GM12874 (cell line): ENCODE results near the gene NCF4.
A peak's percentile ranks its signal among the peaks of the same experiment; 100 is the strongest.

Experiments used
- TF ChIP-seq, protein P1 (sequence below): IDR thresholded peaks from 2 replicates; pipeline ENCODE4 v1.5.1; 2011; ENCODE audit warnings: low read depth, mild to moderate bottlenecking, control low read depth, low read length, moderate library complexity; ENCODE audit not compliant: insufficient read depth

NCF4 gene

GRCh38 chr22:36899498-36899897, 38.7 kb downstream of the NCF4 start:
- TF ChIP-seq, protein P1, sequence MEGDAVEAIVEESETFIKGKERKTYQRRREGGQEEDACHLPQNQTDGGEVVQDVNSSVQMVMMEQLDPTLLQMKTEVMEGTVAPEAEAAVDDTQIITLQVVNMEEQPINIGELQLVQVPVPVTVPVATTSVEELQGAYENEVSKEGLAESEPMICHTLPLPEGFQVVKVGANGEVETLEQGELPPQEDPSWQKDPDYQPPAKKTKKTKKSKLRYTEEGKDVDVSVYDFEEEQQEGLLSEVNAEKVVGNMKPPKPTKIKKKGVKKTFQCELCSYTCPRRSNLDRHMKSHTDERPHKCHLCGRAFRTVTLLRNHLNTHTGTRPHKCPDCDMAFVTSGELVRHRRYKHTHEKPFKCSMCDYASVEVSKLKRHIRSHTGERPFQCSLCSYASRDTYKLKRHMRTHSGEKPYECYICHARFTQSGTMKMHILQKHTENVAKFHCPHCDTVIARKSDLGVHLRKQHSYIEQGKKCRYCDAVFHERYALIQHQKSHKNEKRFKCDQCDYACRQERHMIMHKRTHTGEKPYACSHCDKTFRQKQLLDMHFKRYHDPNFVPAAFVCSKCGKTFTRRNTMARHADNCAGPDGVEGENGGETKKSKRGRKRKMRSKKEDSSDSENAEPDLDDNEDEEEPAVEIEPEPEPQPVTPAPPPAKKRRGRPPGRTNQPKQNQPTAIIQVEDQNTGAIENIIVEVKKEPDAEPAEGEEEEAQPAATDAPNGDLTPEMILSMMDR = no peak

GRCh38 chr22:36900225-36900624, 39.4 kb downstream of the NCF4 start:
- TF ChIP-seq, protein P1 = no peak

DNA sequence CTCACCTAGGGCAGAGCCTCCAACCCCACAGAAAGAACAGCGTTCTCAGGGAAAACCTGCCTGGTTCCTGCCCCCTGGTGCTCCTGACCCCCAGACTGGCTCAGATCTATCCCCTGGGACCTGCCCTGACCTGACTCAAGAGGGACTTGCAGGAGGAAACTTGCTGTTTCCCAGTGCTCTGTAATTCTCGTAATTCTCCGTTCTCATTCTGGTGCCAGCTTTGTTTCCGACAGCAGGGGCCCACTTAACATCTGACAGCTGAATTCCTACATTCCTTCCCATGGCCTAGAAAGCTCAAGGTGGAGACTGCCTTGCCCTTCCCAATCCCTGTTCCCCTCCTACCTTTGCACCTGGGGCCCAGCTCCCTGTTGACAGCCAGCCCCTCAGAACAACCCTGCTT, 40.1 kb downstream of the NCF4 start:
- TF ChIP-seq, protein P1 = no peak

DNA sequence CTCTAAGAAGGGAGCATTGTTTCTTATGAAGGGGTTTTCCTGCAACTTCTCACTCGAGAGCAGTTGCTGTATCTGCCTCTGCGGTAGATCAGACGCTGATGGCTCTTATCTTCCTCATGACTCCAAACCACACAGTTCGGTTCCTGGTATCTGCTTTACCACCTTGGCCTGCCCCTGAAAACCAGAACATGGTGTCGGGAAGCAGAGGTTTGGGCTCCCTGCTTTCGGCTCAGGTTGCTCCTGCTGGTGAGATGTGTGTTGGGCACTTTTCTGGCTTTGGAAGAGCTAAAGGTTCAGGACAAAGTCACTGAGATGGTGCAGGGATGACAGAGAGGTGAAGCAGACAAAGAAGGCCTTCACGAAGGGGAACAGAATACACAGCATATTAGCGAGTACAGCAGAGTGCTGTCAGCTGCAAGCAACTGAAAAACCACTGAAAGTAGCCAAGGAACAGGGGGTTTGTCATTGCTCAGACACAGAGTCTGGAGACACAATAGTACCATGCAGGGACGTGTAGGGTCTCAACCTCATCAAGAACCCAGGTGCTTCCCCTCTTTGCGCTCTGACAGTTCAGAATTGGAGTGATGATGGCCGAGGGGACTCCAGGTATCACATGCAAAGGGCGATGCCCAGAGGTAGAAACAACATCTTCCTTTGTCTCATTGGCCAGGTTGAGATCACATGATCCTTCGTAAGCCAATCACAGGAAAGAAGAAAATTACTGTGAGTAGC, 40.8 kb downstream of the NCF4 start:
- TF ChIP-seq, protein P1 = no peak

DNA sequence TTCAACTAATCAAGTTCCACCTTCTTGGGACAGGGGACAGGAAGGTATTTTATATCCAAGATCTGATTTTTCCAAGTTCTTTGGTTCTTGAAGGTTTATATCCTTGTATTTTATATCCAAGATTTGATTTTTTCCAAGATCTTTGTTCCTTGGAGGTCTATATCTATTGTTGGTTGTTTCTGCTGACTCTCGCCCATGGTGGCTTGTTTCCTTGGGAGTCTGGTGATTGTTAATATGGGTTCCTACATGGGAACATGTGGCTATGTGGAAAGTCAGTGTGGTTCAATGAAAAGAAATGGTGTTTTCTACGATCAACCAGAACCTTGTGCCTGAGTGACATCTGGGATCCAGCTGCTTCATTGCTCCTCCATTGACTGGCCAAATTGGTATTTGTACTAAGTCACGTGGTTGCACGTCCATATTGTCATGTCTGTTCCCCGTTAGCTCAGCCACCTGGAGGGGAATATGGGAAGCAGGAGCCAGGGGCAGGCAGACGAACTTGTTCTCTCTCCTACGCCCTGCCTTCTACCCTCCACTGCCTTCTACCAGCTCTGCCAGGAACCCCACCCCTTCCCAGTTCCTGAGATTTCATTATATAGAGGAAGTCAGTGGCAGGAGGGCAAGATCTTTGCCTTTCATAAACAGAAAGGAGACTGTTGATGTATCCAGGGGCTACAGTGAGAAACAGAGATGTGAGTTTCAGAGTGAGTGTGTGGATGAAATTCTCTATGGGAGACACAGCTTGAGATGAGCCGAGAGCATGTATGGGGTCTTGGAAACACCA, 41.5 kb downstream of the NCF4 start:
- TF ChIP-seq, protein P1 = no peak

GRCh38 chr22:36904260-36904880, 43.6 kb downstream of the NCF4 start:
- TF ChIP-seq, protein P1 = 0 out of 2 replicates have a peak, but pooled peaks have one; percentile 1
